A549 treated with GW870086 at 1 μM for 4 hours (cell line): Measurements from ENCODE around the gene DUSP23. TPM values are rescaled to one million over a fixed set of nuclear protein-coding genes. Genes with fewer than 3 reads are reported as not detected.

ENCODE experiments used
- total RNA-seq: library from RNA; stranded (reverse); fragments of 200-300 nt; extraction: Qiagen RNA extraction; gene quantifications from 5 replicates; pipeline ENCODE4 v1.2.3, GENCODE V29; 2022; ENCODE audit warnings: low read depth

DUSP23 gene
- total RNA-seq, result 64.1 to 78.3 TPM (median 75.1 TPM) in 5 replicates

GRCh38 chr1:159780583-159781582 lies at the start of gene DUSP23:
Gene DUSP23, plus strand, starts transcription at chr1:159780962. Its CDS starts 139 bp downstream, at chr1:159781101.

DNA sequence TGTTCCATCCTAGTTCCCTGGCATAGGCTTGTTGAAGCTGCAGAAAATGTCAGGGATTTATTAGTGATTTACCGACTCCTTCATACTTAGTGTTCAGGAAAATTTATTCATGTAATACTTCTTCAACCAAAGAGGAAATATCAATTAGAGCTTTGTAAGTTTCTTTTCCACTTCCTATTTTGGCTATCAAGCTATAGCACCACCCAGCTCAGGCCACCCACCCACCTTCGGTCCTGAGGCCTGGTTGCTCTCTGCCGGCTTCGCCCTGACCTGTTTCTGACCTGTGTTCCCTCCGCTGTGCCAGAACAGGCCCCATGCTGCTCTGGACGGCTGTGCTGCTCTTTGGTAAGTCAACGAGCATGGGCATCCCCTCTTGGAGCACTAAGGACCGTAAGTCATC lies 21.3 kb downstream of the DUSP23 start, which contains the start of gene FCRL6:
FCRL6 (plus strand) TSS at position 250 of the 400 bp plus-strand sequence; CDS start at position 315, 65 bp downstream.

DNA sequence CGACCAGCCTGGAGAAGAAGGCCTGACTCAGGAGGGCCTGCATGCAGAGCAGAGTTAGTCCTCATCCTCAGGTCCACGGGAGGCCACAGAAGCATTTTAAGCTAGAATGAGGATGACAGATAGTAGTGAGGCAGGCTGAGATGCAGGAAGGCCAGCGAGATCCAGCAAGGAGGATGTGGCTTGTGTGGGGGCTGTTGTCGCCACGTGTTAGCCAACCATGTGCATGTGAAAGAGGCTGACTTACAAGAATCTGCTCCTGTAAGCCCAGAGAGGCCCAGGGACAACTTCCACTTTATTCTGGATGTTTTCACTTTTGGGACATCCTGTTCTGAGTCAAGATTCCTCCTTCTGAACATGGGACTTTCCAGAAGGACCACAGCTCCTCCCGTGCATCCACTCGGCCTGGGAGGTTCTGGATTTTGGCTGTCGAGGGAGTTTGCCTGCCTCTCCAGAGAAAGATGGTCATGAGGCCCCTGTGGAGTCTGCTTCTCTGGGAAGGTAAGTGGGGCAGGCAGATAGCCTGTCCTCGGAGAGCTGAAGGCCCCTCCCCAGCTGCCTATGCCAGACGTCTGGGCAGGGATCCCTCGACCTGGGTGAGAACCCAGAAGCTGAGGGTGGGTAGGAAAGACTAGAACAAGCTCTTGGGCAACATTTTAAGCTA lies 45.8 kb downstream of the DUSP23 start, which contains the start of gene SLAMF8:
SLAMF8 (plus strand) TSS at position 433 of the 661 bp plus-strand sequence; CDS start at position 459, 26 bp downstream.

Other genes starting within 250 kb of the DUSP23 start
- not detected in 5 replicates for gene OR10J5, start 245.0 kb upstream of the DUSP23 start, total RNA-seq
- gene APCS, start 193.1 kb upstream of the DUSP23 start, total RNA-seq, result not detected in 5 replicates
- gene CRP, start 66.4 kb upstream of the DUSP23 start, total RNA-seq, result not detected in 5 replicates
- gene FCRL6, start 21.4 kb downstream of the DUSP23 start, total RNA-seq, result not detected in 5 replicates
- gene SLAMF8, start 45.9 kb downstream of the DUSP23 start, total RNA-seq, result 0.03 to 0.08 TPM (median 0.06 TPM) in 3 of 5 replicates, not detected in the others
- not detected in 5 replicates for gene VSIG8, start 81.7 kb downstream of the DUSP23 start, total RNA-seq
- gene CFAP45, start 119.2 kb downstream of the DUSP23 start, total RNA-seq, result 0.64 to 0.91 TPM (median 0.78 TPM) in 5 replicates
- 941 to 1,085 TPM (median 1,033 TPM) in 5 replicates for gene TAGLN2, start 144.5 kb downstream of the DUSP23 start, total RNA-seq
- gene IGSF9, start 164.7 kb downstream of the DUSP23 start, total RNA-seq, result 0.17 to 0.27 TPM (median 0.21 TPM) in 5 replicates
- gene SLAMF9, start 173.3 kb downstream of the DUSP23 start, total RNA-seq, result 0.25 to 1.3 TPM (median 0.82 TPM) in 5 replicates